Erythroblast (primary cell): ENCODE data around the gene FILIP1L.

Experiments
- GATA1 ChIP-seq: IDR thresholded peaks from 2 replicates; pipeline ENCODE4 v1.6.1; 2011; ENCODE audit warnings: low read depth, mild to moderate bottlenecking, control low read depth, low read length, moderate library complexity
- POLR2A ChIP-seq: IDR thresholded peaks from 2 replicates; pipeline ENCODE4 v1.6.1; 2011; ENCODE audit warnings: mild to moderate bottlenecking, low read length

- no peak for TF ChIP-seq POLR2A
- TF ChIP-seq GATA1 = no peak
Measured at GRCh38 chr3:99895703-99896441, 218.4 kb downstream of the FILIP1L start.
